SK-N-SH treated with all-trans-retinoic acid at 6 μM for 48 hours (cell line): ENCODE data around the gene HOXB7.

Experiments
- ATAC-seq: fragments of 200-7000 bp; cut with Tn5 transposase; 3 replicates; pipeline ENCODE4 v1.9.1; 2020; ENCODE audit warnings: mild to moderate bottlenecking, moderate library complexity
- ARNTL ChIP-seq: fragments of 450-650 bp; formaldehyde crosslinking; IDR thresholded peaks from 2 replicates; pipeline ENCODE4 v1.5.0; 2020; ENCODE audit warnings: low read depth, mild to moderate bottlenecking, moderate library complexity, borderline replicate concordance
- BACH2 ChIP-seq: fragments of 250-450 bp; sonication (Bioruptor Pico); IDR thresholded peaks from 2 replicates; pipeline ENCODE4 v1.9.0; 2021; ENCODE audit warnings: mild to moderate bottlenecking, borderline replicate concordance
- CSDC2 ChIP-seq: fragments of 250-450 bp; sonication (Bioruptor Pico); IDR thresholded peaks from 2 replicates; pipeline ENCODE4 v1.5.0; 2020; ENCODE audit warnings: mild to moderate bottlenecking, moderate library complexity
- ESRRG ChIP-seq: fragments of 250-450 bp; sonication (Bioruptor Pico); IDR thresholded peaks from 2 replicates; pipeline ENCODE4 v1.6.1; 2021; ENCODE audit warnings: mild to moderate bottlenecking
- GLIS3 ChIP-seq: fragments of 250-450 bp; sonication (Bioruptor Pico); IDR thresholded peaks from 2 replicates; pipeline ENCODE4 v1.5.0; 2020; ENCODE audit warnings: mild to moderate bottlenecking, moderate library complexity
- ISL1 ChIP-seq: fragments of 250-450 bp; sonication (Bioruptor Pico); IDR thresholded peaks from 2 replicates; pipeline ENCODE4 v2.1.2; 2022; ENCODE audit warnings: mild to moderate bottlenecking, moderate library complexity
- OSR1 ChIP-seq: fragments of 250-450 bp; sonication (Bioruptor Pico); IDR thresholded peaks from 2 replicates; pipeline ENCODE4 v1.8.0; 2022; ENCODE audit warnings: moderate library complexity, mild to moderate bottlenecking, inconsistent platforms
- PATZ1 ChIP-seq: fragments of 250-450 bp; sonication (Bioruptor Pico); IDR thresholded peaks from 2 replicates; pipeline ENCODE4 v1.8.0; 2020; ENCODE audit warnings: mild to moderate bottlenecking, moderate library complexity, borderline replicate concordance
- POU6F1 ChIP-seq: fragments of 250-450 bp; sonication (Bioruptor Pico); IDR thresholded peaks from 2 replicates; pipeline ENCODE4 v1.8.0; 2021; ENCODE audit warnings: low read depth, mild to moderate bottlenecking, moderate library complexity, borderline replicate concordance
- PPARA ChIP-seq: fragments of 250-450 bp; sonication (Bioruptor Pico); IDR thresholded peaks from 2 replicates; pipeline ENCODE4 v1.5.0; 2020; ENCODE audit warnings: mild to moderate bottlenecking, borderline replicate concordance
- RARB ChIP-seq: fragments of 250-450 bp; sonication (Bioruptor Pico); IDR thresholded peaks from 2 replicates; pipeline ENCODE4 v1.8.0; 2021; ENCODE audit warnings: mild to moderate bottlenecking, moderate library complexity
- TCF4 ChIP-seq: fragments of 250-450 bp; sonication (Bioruptor Pico); IDR thresholded peaks from 2 replicates; pipeline ENCODE4 v1.8.0; 2021; ENCODE audit warnings: mild to moderate bottlenecking, moderate library complexity, borderline replicate concordance
- TOX ChIP-seq: fragments of 250-450 bp; sonication (Bioruptor Pico); IDR thresholded peaks from 2 replicates; pipeline ENCODE4 v1.8.0; 2021; ENCODE audit warnings: mild to moderate bottlenecking, moderate library complexity, borderline replicate concordance
- TSHZ2 ChIP-seq: fragments of 250-450 bp; sonication (Bioruptor Pico); IDR thresholded peaks from 2 replicates; pipeline ENCODE4 v1.5.0; 2020; ENCODE audit warnings: mild to moderate bottlenecking, moderate library complexity
- ZC3H10 ChIP-seq: fragments of 250-450 bp; sonication (Bioruptor Pico); IDR thresholded peaks from 2 replicates; pipeline ENCODE4 v1.5.1; 2021; ENCODE audit warnings: mild to moderate bottlenecking, moderate library complexity
- ZFP3 ChIP-seq: fragments of 250-450 bp; sonication (Bioruptor Pico); IDR thresholded peaks from 2 replicates; pipeline ENCODE4 v1.5.0; 2020; ENCODE audit warnings: mild to moderate bottlenecking, moderate library complexity
- ZFP30 ChIP-seq: fragments of 450-650 bp; formaldehyde crosslinking; IDR thresholded peaks from 2 replicates; pipeline ENCODE4 v1.5.0; 2022; ENCODE audit warnings: mild to moderate bottlenecking, moderate library complexity
- ZNF565 ChIP-seq: fragments of 450-650 bp; formaldehyde crosslinking; conservative IDR thresholded peaks from 2 replicates; pipeline ENCODE4 v1.5.0; 2020; ENCODE audit warnings: low read depth, mild to moderate bottlenecking, moderate library complexity
- ZNF70 ChIP-seq: fragments of 450-650 bp; formaldehyde crosslinking; IDR thresholded peaks from 2 replicates; pipeline ENCODE4 v1.5.0; 2020; ENCODE audit warnings: mild to moderate bottlenecking, moderate library complexity
- ZNF8 ChIP-seq: fragments of 450-650 bp; formaldehyde crosslinking; IDR thresholded peaks from 2 replicates; pipeline ENCODE4 v1.5.0; 2020; ENCODE audit warnings: mild to moderate bottlenecking, moderate library complexity

The HOXB7 gene

DNA sequence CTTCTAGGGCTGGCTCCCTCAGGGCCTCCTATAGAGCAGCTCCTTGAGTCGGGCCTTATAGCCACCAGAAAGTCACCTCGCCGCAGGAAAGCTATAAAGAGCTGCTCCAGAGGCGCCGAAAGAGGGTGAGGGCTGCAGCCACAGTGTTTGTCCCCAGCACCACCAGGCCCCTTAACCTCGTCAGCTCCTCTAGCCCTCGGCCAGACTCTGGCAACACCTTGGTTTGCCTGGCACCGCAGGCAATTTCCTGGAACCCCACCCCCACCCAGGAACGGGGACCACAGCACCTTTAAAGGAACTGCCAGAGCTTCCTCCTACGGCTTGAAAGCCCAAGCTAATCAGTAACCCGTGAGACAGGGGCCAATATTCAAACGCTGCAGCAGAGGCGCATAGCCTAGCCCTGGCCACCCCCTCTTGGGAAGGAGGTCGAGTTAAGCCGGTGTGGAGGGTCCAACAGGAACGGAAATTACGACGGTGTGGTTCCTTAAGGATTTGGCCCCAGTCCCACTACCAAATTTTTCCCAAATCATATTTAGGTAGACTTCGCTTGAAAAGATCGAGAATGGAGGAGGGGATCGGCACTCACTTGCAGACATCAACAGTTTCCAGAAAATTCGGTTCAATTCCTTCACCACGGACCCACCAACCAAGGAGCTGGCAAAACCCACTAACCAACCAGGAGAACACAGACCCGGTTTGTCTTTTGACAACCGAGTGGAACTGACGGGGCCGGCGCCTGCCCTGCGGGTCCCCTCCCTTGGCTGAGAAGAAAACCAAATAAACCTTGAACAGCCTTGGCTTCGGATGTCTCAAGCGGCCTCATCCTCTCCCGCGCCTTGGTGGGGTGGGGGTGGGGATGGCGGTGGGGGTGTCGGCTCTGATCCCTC is 9.0 kb downstream of the HOXB7 start:
- ATAC-seq, result no peak
- TF ChIP-seq TSHZ2 (CRISPR knock-in tag), result no peak
- TF ChIP-seq PATZ1 (CRISPR knock-in tag), result no peak
- TF ChIP-seq RARB, result no peak
- no peak for TF ChIP-seq PPARA (CRISPR knock-in tag)
- no peak for TF ChIP-seq ESRRG (CRISPR knock-in tag)
- no peak for TF ChIP-seq ZNF70 (CRISPR knock-in tag)
- no peak for TF ChIP-seq CSDC2
- no peak for TF ChIP-seq ZNF565
- TF ChIP-seq ARNTL, result no peak
- no peak for TF ChIP-seq ZNF8 (CRISPR knock-in tag)

- TF ChIP-seq ZNF8 (CRISPR knock-in tag) (no peak), ISL1 (CRISPR knock-in tag) (no peak), ZC3H10 (CRISPR knock-in tag) (no peak), POU6F1 (no peak), ZFP30 (CRISPR knock-in tag) (no peak), PPARA (CRISPR knock-in tag) (no peak), BACH2 (no peak), ARNTL (no peak), TCF4 (CRISPR knock-in tag) (no peak), CSDC2 (no peak), RARB (no peak), ZFP3 (CRISPR knock-in tag) (no peak), GLIS3 (CRISPR knock-in tag) (no peak)
- TF ChIP-seq, all 23 proteins: peak for 0
- ATAC-seq, result no peak
Observed at GRCh38 chr17:48601207-48601538, 9.6 kb downstream of the HOXB7 start.

DNA sequence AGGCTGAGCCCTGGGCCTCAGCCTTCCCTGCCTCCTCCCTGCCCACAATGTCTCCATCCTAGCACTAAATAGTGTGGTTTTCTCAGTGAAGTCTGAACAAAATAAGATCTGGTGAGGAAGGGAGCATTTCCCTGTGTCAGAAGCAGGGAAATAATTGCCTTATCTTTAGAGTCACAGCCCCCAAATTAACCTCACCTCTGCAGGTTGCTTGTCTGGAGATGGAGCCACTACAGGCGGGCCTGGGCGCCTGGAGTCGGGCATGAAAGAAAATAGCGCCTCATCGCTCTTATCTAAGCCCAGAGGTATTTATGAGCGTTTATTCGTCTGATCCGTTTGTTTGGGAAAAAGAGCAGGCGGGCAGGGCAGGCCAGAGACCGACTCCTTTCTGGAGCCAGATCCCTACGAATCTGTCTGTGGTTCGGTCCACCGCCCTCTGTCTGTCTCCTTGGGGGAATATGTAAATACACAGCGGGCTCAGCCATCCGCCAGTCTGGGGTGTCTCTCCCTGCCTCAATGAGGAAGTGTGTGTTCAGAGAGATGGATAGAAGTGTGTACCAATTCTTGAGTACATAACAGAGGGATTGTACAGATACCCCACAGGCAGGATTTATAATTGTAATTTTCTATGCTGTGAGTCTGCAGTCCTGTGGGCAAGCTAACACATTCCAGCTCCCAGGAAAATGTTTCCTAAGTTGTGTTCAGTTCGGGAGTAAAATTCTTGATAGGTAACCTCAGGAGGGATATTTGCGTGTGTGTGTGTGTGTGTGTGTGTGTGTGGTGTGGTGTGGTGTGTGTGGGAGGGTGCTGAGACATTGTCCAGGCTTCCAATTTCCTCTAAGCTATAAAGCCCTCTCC is 10.3 kb downstream of the HOXB7 start:
- ATAC-seq, result no peak
- TF ChIP-seq GLIS3 (CRISPR knock-in tag) (no peak), ESRRG (CRISPR knock-in tag) (no peak), TCF4 (CRISPR knock-in tag) (no peak), TSHZ2 (CRISPR knock-in tag) (no peak), PPARA (CRISPR knock-in tag) (no peak), ZNF565 (no peak), POU6F1 (no peak), TOX (CRISPR knock-in tag) (no peak), RARB (no peak), PATZ1 (CRISPR knock-in tag) (no peak), CSDC2 (no peak), OSR1 (CRISPR knock-in tag) (no peak), BACH2 (no peak), ZFP3 (CRISPR knock-in tag) (no peak)
